CD4-positive, alpha-beta T cell treated with Interleukin-21 for 1 hour (primary cell): ENCODE results near the gene CHCHD6.
"Not testable (repeated sequence)": the region's sequence is repeated elsewhere in the genome, so short reads cannot be mapped to it uniquely, and the experiment has no call there.

Experiments used
- DNase-seq: peaks from one replicate; pipeline ENCODE4 v3.0.0-alpha.2; 2020

CHCHD6 gene

DNA sequence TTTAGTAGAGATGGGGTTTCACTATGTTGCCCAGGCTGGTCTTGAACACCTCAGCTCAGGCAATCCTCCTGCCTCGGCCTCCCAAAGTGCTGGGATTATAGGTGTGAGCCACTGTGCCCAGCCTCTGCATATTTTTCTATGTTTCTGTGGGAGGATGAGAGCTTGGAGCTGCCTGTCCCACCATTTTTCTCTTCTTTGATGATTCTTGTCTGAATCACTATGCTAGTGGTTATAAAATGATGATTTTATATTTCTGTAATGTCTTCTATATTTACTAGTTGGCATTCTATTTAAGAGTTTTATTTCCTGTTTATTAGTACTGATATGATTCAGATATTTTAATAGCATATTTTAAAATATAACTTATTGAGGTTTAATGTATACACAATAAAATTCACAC is 69.7 kb downstream of the CHCHD6 start:
- no peak for DNase-seq

DNA sequence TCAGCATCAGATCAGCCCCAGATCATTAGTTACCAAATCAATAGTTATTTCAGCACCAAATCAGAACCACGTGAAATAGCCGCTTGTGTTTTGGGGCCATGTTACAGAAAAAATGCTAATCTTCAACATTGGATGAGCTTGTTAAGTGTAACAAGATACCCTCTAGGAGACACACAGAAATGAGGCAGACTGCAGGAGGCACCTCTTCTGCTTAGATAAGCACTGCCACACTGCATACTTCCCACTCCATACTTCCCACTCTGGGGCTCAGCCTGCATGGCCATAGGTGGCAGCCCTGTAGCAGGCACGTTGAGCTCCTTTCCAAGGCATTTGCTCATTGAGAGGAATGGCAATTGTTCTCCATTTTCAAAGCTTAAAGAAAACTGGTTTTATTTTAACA is 73.3 kb downstream of the CHCHD6 start:
- no peak for DNase-seq

GRCh38 chr3:126780666-126781065 is 76.6 kb downstream of the CHCHD6 start:
- DNase-seq: no peak

DNA sequence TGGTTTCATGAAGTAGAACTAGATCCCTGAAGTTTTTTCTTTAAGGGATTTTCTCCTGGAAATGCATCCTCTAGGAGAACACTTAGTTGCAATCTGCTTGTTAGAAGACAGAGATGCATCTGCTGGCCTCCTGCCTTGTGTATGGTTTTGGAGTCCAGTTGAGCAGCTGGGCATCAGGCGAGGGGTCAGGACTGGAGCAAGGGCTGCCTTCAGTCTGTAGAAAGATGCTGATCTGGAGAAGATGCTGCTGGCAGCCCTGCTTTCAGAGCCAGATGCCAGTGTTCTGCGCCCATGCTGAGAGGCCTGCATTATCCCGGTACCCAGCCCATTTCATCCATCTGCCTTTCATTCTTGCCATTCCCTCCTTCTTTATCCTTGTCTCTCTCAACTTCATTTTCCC is 77.4 kb downstream of the CHCHD6 start:
- DNase-seq: no peak

DNA sequence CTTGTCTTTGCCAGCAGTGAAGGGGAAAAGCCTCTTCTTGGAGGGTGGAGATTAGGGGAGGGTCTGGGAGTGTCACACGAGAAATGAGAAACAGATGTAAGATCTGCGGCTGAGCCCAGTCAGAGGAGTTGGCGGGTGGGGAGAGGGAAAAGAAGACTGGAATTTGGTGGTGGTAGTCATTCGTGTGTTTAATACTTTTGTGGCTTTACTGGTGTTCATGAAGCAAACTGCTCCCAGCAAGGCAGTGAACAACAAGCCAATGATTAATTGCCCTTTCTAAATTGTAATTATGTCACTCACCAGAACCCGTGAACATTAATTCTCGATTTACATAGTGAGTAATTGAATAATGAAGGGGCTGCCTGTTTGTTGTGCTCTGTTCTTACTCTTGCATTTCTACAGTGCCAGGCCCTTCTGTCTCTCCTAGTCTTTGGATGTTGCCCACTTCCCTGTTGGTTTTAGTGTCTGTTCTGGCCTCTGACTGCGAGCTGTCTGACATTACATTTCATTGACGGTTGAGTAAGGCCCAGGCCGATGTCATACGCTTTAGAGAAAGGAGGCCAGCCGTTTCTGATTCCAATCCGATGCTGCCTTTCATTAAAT is 78.0 kb downstream of the CHCHD6 start:
- no peak for DNase-seq

- no peak for DNase-seq
Observed at GRCh38 chr3:126782536-126782935, 78.5 kb downstream of the CHCHD6 start.

GRCh38 chr3:126784254-126784653 is 80.2 kb downstream of the CHCHD6 start:
- DNase-seq: no peak

DNA sequence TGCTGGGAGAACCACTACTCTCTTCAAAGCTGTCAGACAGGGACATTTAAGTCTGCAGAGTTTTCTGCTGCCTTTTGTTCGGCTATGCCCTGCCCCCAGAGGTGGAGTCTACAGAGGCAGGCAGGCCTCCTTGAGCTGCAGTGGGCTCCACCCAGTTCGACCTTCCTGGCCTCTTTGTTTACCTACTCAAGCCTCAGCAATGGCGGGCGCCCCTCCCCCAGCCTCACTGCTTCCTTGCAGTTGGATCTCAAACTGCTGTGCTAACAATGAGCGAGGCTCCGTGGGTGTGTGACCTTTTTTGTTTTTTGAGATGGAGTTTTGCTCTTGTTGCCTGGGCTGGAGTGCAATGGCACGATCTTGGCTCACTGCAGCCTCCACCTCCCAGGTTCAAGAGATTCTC is 87.3 kb downstream of the CHCHD6 start:
- DNase-seq: not testable (repeated sequence)

- DNase-seq: no peak
Observed at GRCh38 chr3:126792998-126793397, 89.0 kb downstream of the CHCHD6 start.

DNA sequence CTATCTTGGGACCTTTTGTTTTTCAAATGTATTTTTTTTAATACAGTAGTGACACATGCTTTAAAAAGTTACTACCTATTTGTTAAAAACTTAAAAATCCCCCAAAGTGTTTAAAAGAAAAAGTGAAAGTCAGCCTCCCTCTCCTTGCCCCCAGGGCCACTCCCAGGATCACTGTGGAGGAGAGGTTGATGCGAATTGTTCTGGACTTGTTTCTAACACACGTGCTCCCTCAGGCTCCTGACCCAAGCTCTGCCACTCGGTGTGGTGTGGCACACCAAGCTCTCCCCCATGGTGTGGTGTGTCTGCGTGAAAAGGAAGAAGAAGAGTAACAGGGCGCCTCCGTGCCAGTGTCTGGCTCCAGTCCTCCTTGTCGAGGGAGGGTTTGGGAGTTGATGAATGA is 93.5 kb downstream of the CHCHD6 start:
- DNase-seq: no peak

DNA sequence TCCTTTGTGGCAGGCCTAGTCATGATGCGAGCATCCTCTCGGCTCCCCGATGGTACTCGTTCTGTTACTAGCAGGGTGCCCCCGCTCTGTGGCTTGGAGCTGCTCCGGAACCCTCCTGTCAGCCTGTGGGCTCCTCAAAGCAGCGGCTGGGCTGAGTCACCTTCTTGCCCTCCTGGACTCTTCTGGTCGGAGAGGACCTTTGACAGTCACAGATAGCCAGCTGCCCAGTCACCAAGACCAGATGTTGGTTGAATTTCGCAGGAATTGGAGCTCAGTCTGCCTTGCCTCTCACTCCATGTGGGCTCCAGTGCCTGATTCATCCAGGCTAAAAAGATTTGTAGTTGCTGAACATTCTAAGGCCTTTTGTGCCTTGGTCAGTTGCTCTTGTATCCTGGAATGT is 94.5 kb downstream of the CHCHD6 start:
- no peak for DNase-seq

GRCh38 chr3:126799099-126799498 is 95.1 kb downstream of the CHCHD6 start:
- DNase-seq: no peak

DNA sequence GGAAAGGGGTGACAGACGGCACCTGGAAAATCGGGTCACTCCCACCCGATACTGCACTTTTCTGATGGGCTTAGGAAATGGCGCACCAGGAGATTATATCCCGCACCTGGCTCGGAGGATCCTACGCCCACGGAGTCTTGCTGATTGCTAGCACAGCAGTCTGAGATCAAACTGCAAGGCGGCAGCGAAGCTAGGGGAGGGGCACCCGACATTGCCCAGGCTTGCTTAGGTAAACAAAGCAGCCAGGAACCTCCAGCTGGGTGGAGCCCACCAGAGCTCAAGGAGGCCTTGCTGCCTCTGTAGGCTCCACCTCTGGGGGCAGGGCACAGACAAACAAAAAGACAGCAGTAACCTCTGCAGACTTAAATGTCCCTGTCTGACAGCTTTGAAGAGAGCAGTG is 97.3 kb downstream of the CHCHD6 start:
- not testable (repeated sequence) for DNase-seq

- DNase-seq: no peak
Observed at GRCh38 chr3:126807795-126808194, 103.8 kb downstream of the CHCHD6 start.

- no peak for DNase-seq
Observed at GRCh38 chr3:126811530-126811929, 107.5 kb downstream of the CHCHD6 start.

- DNase-seq: no peak
Observed at GRCh38 chr3:126816298-126816697, 112.3 kb downstream of the CHCHD6 start.

GRCh38 chr3:126816986-126817777 is 113.1 kb downstream of the CHCHD6 start:
- DNase-seq: no peak

GRCh38 chr3:126817781-126818180 is 113.7 kb downstream of the CHCHD6 start:
- no peak for DNase-seq

DNA sequence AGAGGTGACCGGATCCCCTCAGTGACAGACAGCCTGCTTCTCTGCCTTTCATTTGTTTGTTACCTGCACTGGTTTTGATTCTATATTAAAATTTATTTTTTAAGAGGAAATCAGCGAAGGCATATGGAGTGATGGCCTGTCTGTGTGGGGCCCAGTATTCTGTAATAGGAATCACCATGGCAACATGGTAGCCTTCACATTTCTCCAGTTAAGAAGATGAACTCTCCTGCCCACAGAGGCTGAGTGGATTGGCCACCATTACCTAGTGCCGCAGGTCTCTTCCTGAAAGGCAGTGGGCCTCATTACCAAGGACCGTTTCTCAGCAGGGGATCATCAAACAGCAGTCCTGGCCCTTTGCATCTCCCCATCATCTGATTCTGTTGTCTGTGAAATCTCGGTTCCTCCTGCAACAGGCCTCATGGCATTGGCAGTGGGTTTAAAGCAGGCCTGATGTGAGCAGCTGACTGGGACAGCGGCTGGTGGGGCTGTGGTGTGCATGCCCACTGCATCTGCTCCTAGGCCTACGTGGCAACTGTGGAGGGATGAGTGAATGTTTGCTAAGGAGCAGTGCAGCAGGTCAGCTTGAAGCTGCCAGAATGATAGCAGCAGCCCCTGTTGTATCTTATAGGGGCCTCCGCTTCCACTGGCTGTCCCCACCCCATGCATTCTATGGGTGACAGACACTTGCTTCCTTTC is 114.5 kb downstream of the CHCHD6 start:
- no peak for DNase-seq

DNA sequence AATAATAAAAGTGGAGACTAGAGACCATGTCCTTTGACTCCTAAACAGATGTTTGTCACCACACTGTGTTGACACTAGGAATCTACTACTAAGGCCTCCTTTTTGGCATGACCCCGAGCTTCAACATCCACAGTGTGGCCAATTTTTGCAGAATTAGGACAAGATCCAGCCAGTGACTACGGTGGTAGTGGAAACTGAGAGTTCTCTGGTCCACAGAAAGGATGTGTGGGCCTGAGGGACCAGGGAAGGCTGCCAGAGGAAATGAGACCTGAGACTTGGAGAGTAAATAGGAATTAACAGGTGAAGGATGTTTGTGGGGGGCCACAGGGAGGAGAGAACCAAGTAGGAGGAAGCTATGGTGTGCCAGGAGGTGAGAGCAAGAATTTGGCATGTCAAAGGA is 122.7 kb downstream of the CHCHD6 start:
- DNase-seq: no peak

DNA sequence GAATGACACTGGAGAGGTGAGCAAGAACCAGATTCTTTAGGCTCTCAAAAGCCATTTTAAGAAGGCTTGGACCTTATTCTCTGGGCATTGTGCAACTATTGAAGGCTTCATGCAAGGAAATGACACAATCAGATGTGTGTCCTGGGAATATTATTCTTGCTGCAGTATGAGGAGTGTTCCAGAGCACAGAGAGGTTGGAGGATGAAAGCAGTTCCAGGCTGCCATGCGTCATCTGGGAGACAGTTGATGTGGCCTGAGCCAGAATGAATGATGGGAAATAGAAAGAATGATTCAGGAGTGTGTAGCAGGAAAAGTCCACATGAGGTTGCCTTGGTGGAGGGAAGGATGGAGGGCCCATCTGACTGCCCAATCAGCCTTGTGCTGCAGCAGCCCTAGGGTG is 123.1 kb downstream of the CHCHD6 start:
- DNase-seq: no peak

- DNase-seq: no peak
Observed at GRCh38 chr3:126828306-126828705, 124.3 kb downstream of the CHCHD6 start.

DNA sequence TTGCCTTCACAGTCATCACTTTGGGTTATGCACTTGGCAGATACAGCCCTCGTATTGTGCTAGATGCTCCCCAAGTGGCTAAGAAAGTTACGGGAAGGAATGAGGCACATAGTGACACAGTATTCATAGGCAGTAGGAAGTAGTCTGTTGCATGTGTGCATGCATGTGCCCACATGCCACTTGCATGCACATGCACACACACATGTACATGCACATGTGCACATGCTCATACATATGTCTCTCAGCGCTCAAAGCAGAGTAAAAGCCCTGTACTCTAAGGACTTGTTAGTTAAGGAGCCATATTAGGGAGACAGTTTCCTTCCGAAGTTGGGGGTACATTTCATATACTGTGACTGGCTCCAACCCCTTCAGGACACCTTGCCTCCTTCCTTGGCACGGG is 128.9 kb downstream of the CHCHD6 start:
- DNase-seq: no peak
